ENCODE measurements around the gene ATXN2L.

The ATXN2L gene

DNA sequence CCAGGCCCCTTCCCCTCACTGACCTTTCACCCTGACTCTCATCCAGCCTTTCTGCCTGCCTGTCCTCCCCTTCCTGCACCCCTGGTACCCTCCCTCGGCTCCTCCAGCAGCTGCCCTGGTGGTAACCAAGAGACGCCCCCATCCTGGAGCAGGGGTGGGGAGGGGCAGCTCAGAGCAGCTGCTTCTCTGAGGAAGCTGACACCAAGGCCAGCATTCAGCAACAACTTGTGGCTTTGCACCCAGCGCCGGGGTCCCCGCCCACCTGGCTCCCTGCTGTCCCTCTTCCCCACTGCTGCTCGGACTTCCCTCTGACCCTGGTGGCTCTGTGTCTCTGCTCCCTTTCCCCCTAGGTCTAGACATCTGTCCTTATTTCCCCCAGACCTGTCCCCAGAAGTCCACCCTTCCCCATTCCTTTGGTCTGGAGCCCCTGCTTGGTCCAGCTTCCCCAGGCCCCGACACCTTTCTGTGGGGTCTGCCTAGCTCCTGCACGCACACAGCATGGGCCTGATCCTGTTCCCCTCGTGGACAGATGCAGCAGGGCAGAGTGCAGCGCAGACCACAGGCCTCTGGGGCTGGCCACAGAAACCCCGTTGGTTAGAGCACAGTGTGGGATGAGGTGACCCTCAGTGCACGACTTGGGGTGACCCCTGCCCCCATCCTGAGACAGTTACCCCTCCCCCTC is 54.3 kb downstream of the ATXN2L start:
- TF ChIP-seq, protein P1, sequence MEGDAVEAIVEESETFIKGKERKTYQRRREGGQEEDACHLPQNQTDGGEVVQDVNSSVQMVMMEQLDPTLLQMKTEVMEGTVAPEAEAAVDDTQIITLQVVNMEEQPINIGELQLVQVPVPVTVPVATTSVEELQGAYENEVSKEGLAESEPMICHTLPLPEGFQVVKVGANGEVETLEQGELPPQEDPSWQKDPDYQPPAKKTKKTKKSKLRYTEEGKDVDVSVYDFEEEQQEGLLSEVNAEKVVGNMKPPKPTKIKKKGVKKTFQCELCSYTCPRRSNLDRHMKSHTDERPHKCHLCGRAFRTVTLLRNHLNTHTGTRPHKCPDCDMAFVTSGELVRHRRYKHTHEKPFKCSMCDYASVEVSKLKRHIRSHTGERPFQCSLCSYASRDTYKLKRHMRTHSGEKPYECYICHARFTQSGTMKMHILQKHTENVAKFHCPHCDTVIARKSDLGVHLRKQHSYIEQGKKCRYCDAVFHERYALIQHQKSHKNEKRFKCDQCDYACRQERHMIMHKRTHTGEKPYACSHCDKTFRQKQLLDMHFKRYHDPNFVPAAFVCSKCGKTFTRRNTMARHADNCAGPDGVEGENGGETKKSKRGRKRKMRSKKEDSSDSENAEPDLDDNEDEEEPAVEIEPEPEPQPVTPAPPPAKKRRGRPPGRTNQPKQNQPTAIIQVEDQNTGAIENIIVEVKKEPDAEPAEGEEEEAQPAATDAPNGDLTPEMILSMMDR (IDR thresholded peaks at IDR 0.05) = no peak
- peaks cover 15 to 17% of the 10 kb centered on the region in 2 experiments for H3K4me1 ChIP-seq (ENCODE audit: control insufficient read depth in 1 of 2, insufficient read depth in 1 of 2, low read depth in 1 of 2, low read length in 1 of 2)
- no peaks in the 10 kb centered on the region for H3K9me3 ChIP-seq
- peaks cover 37% of the 10 kb centered on the region for H3K27me3 ChIP-seq
- H3K4me3 ChIP-seq (ENCODE audit: low read depth in 1 of 2, low read length in 1 of 2) = no peak overlapping the region
- H3K36me3 ChIP-seq = peaks cover 35% of the 10 kb centered on the region
- no peak overlapping the region for H3K27ac ChIP-seq

DNA sequence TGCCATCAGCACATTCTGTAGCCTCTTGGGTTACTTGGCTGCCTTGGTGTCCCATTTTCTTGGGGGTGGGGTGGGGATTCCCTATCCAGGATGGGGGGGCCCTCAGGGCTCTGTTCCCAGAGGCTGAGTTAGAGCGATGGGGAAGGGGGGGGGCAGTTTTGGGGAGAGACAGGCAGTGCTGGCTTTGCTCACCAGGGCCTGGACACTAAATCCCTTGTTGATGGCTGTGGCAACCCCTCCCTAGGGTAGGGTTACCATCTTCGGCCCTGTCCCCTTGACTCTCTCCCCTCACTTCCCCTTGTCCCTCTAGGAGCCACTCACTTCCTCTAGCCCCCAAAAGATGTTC is 54.8 kb downstream of the ATXN2L start:
- Histone ChIP-seq H3K27ac (no peak overlapping the region), H3K4me3 (ENCODE audit: low read depth in 1 of 2, low read length in 1 of 2) (no peak overlapping the region), H3K36me3 (peaks cover 30% of the 10 kb centered on the region), H3K4me1 (ENCODE audit: control insufficient read depth in 1 of 2, insufficient read depth in 1 of 2, low read depth in 1 of 2, low read length in 1 of 2) (peaks cover 15 to 17% of the 10 kb centered on the region in 2 experiments), H3K9me3 (no peaks in the 10 kb centered on the region), H3K27me3 (peaks cover 37% of the 10 kb centered on the region)
- TF ChIP-seq, protein P1 (IDR thresholded peaks at IDR 0.05) = no peak

DNA sequence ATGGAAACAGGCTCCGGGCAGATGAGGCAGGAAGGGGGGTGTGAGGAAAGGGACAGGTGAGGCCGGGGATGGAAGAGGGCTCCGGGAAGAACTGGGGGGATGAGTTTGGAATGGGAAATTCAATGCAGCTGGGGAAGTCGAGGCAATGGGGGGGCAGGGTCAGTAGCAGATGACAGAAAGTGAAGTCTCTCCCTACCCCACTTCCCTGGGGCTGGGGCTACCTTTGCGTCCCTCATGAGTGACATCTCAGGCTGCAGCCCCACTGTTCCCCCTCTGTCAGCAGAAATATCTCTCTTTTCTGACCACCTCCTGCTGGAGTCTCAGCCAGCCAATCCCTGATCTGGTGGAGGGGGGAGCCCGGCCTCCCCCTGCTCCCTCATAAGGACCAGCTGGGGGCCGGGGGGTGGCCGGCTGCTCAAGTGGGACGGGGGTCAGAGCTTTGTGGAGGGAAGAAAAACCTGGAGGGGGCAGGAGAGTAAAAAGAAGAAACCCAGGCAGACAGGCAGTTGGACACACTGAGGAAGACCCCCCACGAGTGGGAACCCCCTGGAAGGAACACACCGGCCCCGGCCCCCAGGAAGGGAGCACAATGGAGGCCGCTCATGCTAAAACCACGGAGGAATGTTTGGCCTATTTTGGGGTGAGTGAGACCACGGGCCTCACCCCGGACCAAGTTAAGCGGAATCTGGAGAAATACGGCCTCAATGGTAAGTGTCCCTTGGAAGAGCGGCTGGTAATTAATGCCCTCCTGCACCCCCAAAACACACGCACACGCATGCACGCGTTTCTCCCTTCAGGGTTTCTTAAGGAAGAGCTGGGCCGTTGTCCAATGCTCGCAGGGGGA is 55.5 kb downstream of the ATXN2L start, which contains the start of gene ATP2A1:
ATP2A1 (plus strand) TSS at position 406 of the 844 bp plus-strand sequence; CDS start at position 590, 184 bp downstream.
- no peaks in the 10 kb centered on the region for H3K9me3 ChIP-seq
- H3K36me3 ChIP-seq = peaks cover 23% of the 10 kb centered on the region
- H3K4me3 ChIP-seq (ENCODE audit: low read depth in 1 of 2, low read length in 1 of 2) = peak within 1 kb of the TSS; percentile 57 to 67
- H3K27ac ChIP-seq = no peak within 1 kb of the TSS
- peaks cover 15 to 17% of the 10 kb centered on the region in 2 experiments for H3K4me1 ChIP-seq (ENCODE audit: control insufficient read depth in 1 of 2, insufficient read depth in 1 of 2, low read depth in 1 of 2, low read length in 1 of 2)
- TF ChIP-seq, protein P1 (IDR thresholded peaks at IDR 0.05) = no peak
- peaks cover 37% of the 10 kb centered on the region for H3K27me3 ChIP-seq

DNA sequence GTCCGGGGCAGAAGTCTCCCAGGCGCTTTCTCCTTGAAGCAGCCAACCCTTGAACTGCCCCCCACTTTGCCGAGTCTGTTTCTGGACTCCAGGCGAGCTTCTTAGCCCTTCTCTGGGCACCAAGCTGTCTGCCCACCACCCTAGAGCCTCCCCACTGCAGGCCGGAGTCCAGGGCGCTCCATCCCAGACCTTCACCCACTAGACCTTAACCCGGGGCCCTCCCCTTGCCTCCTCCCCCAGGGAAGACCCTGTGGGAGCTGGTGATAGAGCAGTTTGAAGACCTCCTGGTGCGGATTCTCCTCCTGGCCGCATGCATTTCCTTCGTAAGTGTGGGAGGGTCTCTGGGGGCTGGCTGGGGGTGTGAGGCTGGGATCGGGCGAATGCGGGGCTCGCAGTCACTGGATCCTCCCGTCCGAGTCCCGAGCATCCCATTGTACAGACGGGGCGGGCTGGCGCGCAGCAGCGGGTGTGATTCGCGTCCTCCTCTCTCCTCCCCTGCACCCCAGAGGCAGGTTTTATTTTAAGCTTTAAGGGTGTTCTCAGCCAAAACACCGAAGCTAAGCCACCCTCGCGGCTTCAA is 56.6 kb downstream of the ATXN2L start:
- Histone ChIP-seq H3K4me1 (ENCODE audit: control insufficient read depth in 1 of 2, insufficient read depth in 1 of 2, low read depth in 1 of 2, low read length in 1 of 2) (peaks cover 15 to 17% of the 10 kb centered on the region in 2 experiments), H3K27me3 (peaks cover 37% of the 10 kb centered on the region), H3K4me3 (ENCODE audit: low read depth in 1 of 2, low read length in 1 of 2) (peak overlapping the region; percentile 57 to 67), H3K36me3 (peaks cover 12% of the 10 kb centered on the region), H3K9me3 (no peaks in the 10 kb centered on the region), H3K27ac (no peak overlapping the region)
- TF ChIP-seq, protein P1 (IDR thresholded peaks at IDR 0.05) = no peak

DNA sequence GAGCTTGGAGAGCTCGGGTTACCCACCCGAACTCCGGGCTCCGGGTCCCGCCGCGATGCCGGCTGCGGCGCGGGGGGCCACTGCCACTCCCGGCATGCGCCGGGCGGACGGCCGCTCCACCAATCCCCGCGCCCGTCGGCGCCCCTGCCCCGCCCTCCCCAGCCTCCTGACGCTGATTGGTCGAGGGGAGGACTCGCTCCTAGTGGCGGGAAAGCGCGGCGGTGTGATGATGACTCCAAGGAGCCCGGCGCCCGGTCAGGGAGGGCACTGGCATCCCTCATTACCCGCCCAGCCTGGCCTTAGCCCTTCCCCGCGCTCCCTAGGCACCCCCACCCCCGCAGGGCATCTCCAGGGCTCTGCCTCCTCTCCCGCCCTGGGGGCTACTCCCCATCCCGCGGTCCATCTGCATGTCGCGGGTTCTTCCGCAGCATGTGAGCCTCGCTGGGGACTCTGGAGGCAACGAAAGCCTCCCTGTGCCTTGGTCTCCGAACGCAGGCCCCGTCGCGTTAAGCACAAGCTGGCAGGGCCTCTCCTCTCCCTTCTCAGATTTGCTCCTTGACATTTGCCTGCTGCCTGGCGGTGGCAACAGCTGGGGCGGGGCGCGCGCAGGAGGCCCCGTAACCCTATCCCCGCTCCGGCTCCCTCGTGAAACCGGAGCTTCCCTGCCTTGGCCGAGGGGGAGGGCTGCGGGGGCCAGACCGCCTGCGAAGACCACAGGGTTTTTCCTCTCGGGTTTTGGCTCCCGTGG is 57.2 kb downstream of the ATXN2L start:
- Histone ChIP-seq H3K9me3 (no peaks in the 10 kb centered on the region), H3K4me3 (ENCODE audit: low read depth in 1 of 2, low read length in 1 of 2) (peak overlapping the region; percentile 57 to 67), H3K4me1 (ENCODE audit: control insufficient read depth in 1 of 2, insufficient read depth in 1 of 2, low read depth in 1 of 2, low read length in 1 of 2) (peaks cover 15 to 17% of the 10 kb centered on the region in 2 experiments), H3K27me3 (peaks cover 37% of the 10 kb centered on the region), H3K27ac (no peak overlapping the region), H3K36me3 (peaks cover 8% of the 10 kb centered on the region)
- TF ChIP-seq, protein P1 (IDR thresholded peaks at IDR 0.05) = peak; percentile 40
